ENCODE data around the gene CAPZB.

- no peak for TF ChIP-seq ZC3H10 (CRISPR knock-in tag; IDR thresholded peaks at IDR 0.05)
- TF ChIP-seq CSDC2 (CRISPR knock-in tag; IDR thresholded peaks at IDR 0.05), result no peak
- TF ChIP-seq ZFP30 (CRISPR knock-in tag; IDR thresholded peaks at IDR 0.05), result no peak
- TF ChIP-seq PPARA (CRISPR knock-in tag; IDR thresholded peaks at IDR 0.05; ENCODE audit: borderline replicate concordance), result no peak
- TF ChIP-seq OSR1 (CRISPR knock-in tag; IDR thresholded peaks at IDR 0.05), result no peak
- TF ChIP-seq CREB5 (CRISPR knock-in tag; IDR thresholded peaks at IDR 0.05; ENCODE audit: low read depth), result no peak
- no peak for TF ChIP-seq TOX (CRISPR knock-in tag; IDR thresholded peaks at IDR 0.05; ENCODE audit: borderline replicate concordance)
Observed at GRCh38 chr1:19382222-19382621, 103.1 kb downstream of the CAPZB start.

Measured in SK-N-SH treated with all-trans-retinoic acid at 6 μM for 48 hours (cell line).